ENCODE measurements around the gene PPCDC.
"Not testable (repeated sequence)": the region's sequence is repeated elsewhere in the genome, so short reads cannot be mapped to it uniquely, and the experiment has no call there.

PPCDC gene

GRCh38 chr15:75059607-75060006 lies 36.2 kb downstream of the PPCDC start:
- intact Hi-C loops (cut with DNase I) = no loop called here
- DNase-seq = peak in 1 of 42 donors; percentile 3

- DNase-seq = peak in 2 of 42 donors; percentile 4 to 35
- intact Hi-C loops (cut with DNase I) = no loop called here
Measured at GRCh38 chr15:75061272-75061671, 37.9 kb downstream of the PPCDC start.

GRCh38 chr15:75062706-75063105 lies 39.3 kb downstream of the PPCDC start:
- DNase-seq = peak in 2 of 42 donors; percentile 17 to 19
- intact Hi-C loops (cut with DNase I) = no loop called here

- intact Hi-C loops (cut with DNase I) = no loop called here
- peak in 3 of 42 donors; percentile 3 to 28 (median 16) for DNase-seq
Measured at GRCh38 chr15:75063338-75063737, 39.9 kb downstream of the PPCDC start.

- intact Hi-C loops (cut with DNase I) = no loop called here
- DNase-seq = peak in 3 of 42 donors; percentile 1 to 31 (median 21)
Measured at GRCh38 chr15:75063889-75064288, 40.5 kb downstream of the PPCDC start.

- DNase-seq = no peak
- intact Hi-C loops (cut with DNase I) = no loop called here
Measured at GRCh38 chr15:75064846-75065245, 41.5 kb downstream of the PPCDC start.

GRCh38 chr15:75065467-75065850 lies 42.1 kb downstream of the PPCDC start:
- no peak for DNase-seq

GRCh38 chr15:75065851-75066509 lies 42.6 kb downstream of the PPCDC start:
- DNase-seq = peak in 1 of 42 donors; percentile 12
- intact Hi-C loops (cut with DNase I) = no loop called here

More at GRCh38 chr15:75065467-75065850, 42.1 kb downstream of the PPCDC start:
- intact Hi-C loops (cut with DNase I) = no loop called here

GRCh38 chr15:75067123-75067830 lies 43.9 kb downstream of the PPCDC start:
- intact Hi-C loops (cut with DNase I) = no loop called here
- peak in 2 of 42 donors; percentile 20 to 32 for DNase-seq

GRCh38 chr15:75068748-75069147 lies 45.4 kb downstream of the PPCDC start:
- intact Hi-C loops (cut with DNase I) = no loop called here
- peak in 1 of 42 donors; percentile 4 for DNase-seq

GRCh38 chr15:75069301-75069925 lies 46.0 kb downstream of the PPCDC start:
- intact Hi-C loops (cut with DNase I) = no loop called here
- peak in 10 of 42 donors; percentile 12 to 44 (median 22) for DNase-seq

GRCh38 chr15:75070674-75071073 lies 47.3 kb downstream of the PPCDC start:
- peak in 2 of 42 donors; percentile 6 to 13 for DNase-seq
- intact Hi-C loops (cut with DNase I) = no loop called here

GRCh38 chr15:75073197-75073596 lies 49.8 kb downstream of the PPCDC start:
- intact Hi-C loops (cut with DNase I) = no loop called here
- DNase-seq = peak in 8 of 42 donors; percentile 15 to 45 (median 30)

- peak in 3 of 42 donors; percentile 3 to 18 (median 14) for DNase-seq
Measured at GRCh38 chr15:75076277-75076676, 52.9 kb downstream of the PPCDC start.

GRCh38 chr15:75077551-75077961 lies 54.2 kb downstream of the PPCDC start:
- intact Hi-C loops (cut with DNase I) = not testable (repeated sequence)
- DNase-seq = peak in 3 of 42 donors; percentile 7 to 32 (median 18)

More at GRCh38 chr15:75076277-75076676, 52.9 kb downstream of the PPCDC start:
- intact Hi-C loops (cut with DNase I) = no loop called here

- intact Hi-C loops (cut with DNase I) = no loop called here
Measured at GRCh38 chr15:75081150-75081549, 57.8 kb downstream of the PPCDC start.

GRCh38 chr15:75082689-75083088 lies 59.3 kb downstream of the PPCDC start:
- intact Hi-C loops (cut with DNase I) = no loop called here
- no peak for DNase-seq

More at GRCh38 chr15:75081150-75081549, 57.8 kb downstream of the PPCDC start:
- peak in 1 of 42 donors; percentile 25 for DNase-seq

GRCh38 chr15:75085708-75086107 lies 62.3 kb downstream of the PPCDC start:
- DNase-seq; intact Hi-C loops (cut with DNase I): not testable (repeated sequence)

GRCh38 chr15:75089456-75090387 lies 66.3 kb downstream of the PPCDC start:
- intact Hi-C loops (cut with DNase I) = no loop called here
- peak in 1 of 42 donors; percentile 31 for DNase-seq

All from head of caudate nucleus (tissue), 42 donors.